ENCODE measurements around the gene PLXDC1.
"Not testable (repeated sequence)": the region's sequence is repeated elsewhere in the genome, so short reads cannot be mapped to it uniquely, and the experiment has no call there.

Gene PLXDC1

GRCh38 chr17:39178536-39178935 is 27.1 kb upstream of the PLXDC1 start:
- DNase-seq, result no peak

GRCh38 chr17:39177256-39177655 is 25.8 kb upstream of the PLXDC1 start:
- peak; percentile 78 for DNase-seq

- DNase-seq, result no peak
Observed at GRCh38 chr17:39175695-39176093, 24.3 kb upstream of the PLXDC1 start.

- no peak for DNase-seq
Observed at GRCh38 chr17:39174920-39175694, 23.7 kb upstream of the PLXDC1 start.

GRCh38 chr17:39173526-39174274 is 22.3 kb upstream of the PLXDC1 start:
- DNase-seq, result no peak

- no peak for DNase-seq
Observed at GRCh38 chr17:39173080-39173479, 21.6 kb upstream of the PLXDC1 start.

- DNase-seq, result no peak
Observed at GRCh38 chr17:39171933-39172332, 20.5 kb upstream of the PLXDC1 start.

GRCh38 chr17:39170558-39170957 is 19.1 kb upstream of the PLXDC1 start:
- no peak for DNase-seq

- DNase-seq, result no peak
Observed at GRCh38 chr17:39170109-39170508, 18.7 kb upstream of the PLXDC1 start.

GRCh38 chr17:39169518-39169917 is 18.1 kb upstream of the PLXDC1 start:
- DNase-seq, result no peak

GRCh38 chr17:39169101-39169500 is 17.7 kb upstream of the PLXDC1 start:
- DNase-seq, result no peak

- DNase-seq, result not testable (repeated sequence)
Observed at GRCh38 chr17:39168503-39168902, 17.1 kb upstream of the PLXDC1 start.

GRCh38 chr17:39167476-39167875 is 16.0 kb upstream of the PLXDC1 start:
- DNase-seq, result no peak

- DNase-seq, result no peak
Observed at GRCh38 chr17:39166437-39167335, 15.2 kb upstream of the PLXDC1 start.

- no peak for DNase-seq
Observed at GRCh38 chr17:39165841-39166349, 14.5 kb upstream of the PLXDC1 start, which contains the start of gene ARL5C. Gene ARL5C, minus strand, starts transcription at chr17:39166161. Its CDS starts 401 bp downstream, at chr17:39165760.

- no peak for DNase-seq
Observed at GRCh38 chr17:39165178-39165840, 13.9 kb upstream of the PLXDC1 start.

GRCh38 chr17:39164675-39165143 is 13.3 kb upstream of the PLXDC1 start:
- DNase-seq, result peak; percentile 71

GRCh38 chr17:39161962-39162361 is 10.5 kb upstream of the PLXDC1 start:
- no peak for DNase-seq

GRCh38 chr17:39158623-39159022 is 7.2 kb upstream of the PLXDC1 start:
- no peak for DNase-seq

- DNase-seq, result no peak
Observed at GRCh38 chr17:39156491-39156890, 5.1 kb upstream of the PLXDC1 start.

- DNase-seq, result no peak
Observed at GRCh38 chr17:39155654-39156053, 4.2 kb upstream of the PLXDC1 start.

- peak; percentile 76 for DNase-seq
Observed at GRCh38 chr17:39153599-39154051, 2.2 kb upstream of the PLXDC1 start.
